Subcutaneous adipose tissue (tissue), 4 donors: ENCODE results near the gene HOXC4. TPM values are rescaled to one million over a fixed set of nuclear protein-coding genes. Genes with fewer than 3 reads are reported as not detected.

Source experiments
- CTCF ChIP-seq: fragments of 450-650 bp; IDR thresholded peaks from one replicate; pipeline ENCODE4 v1.5.1; 2016; ENCODE audit warnings: low read depth, mild to moderate bottlenecking, control low read depth, antibody characterized with exemption, moderate library complexity
- total RNA-seq, 4 donors: library from RNA; depleted of rRNA; stranded (reverse); fragments of >200 nt; gene quantifications; one replicate each; pipeline ENCODE4 v1.1.0, GENCODE V29; 2016

Gene HOXC4
- total RNA-seq, 4 donors from 2014 or later: 1.1 to 3.5 (median 2.1) TPM

GRCh38 chr12:54007538-54008259 is 45.9 kb upstream of the HOXC4 start:
- TF ChIP-seq CTCF: no peak

- TF ChIP-seq CTCF: no peak
Measured at GRCh38 chr12:54008260-54008552, 45.4 kb upstream of the HOXC4 start.

- no peak for TF ChIP-seq CTCF
Measured at GRCh38 chr12:54009171-54010052, 44.2 kb upstream of the HOXC4 start.

GRCh38 chr12:54010053-54010971 is 43.3 kb upstream of the HOXC4 start:
- TF ChIP-seq CTCF: no peak

- no peak for TF ChIP-seq CTCF
Measured at GRCh38 chr12:54010972-54011664, 42.5 kb upstream of the HOXC4 start.

- TF ChIP-seq CTCF: no peak
Measured at GRCh38 chr12:54011665-54012532, 41.7 kb upstream of the HOXC4 start.
